Smooth muscle cell (in vitro differentiated cells): ENCODE results near the gene RNF168. TPM values are rescaled to one million over a fixed set of nuclear protein-coding genes. Genes with fewer than 3 reads are reported as not detected.

ENCODE experiments used
- DNase-seq: peaks from one replicate; lab custom pipeline; 2025; ENCODE audit not compliant: unreplicated experiment; lab: John Stamatoyannopoulos, UW
- H2AFZ ChIP-seq: fragments of 200-600 bp; sonication (generic); 2 replicates; pipeline ENCODE4 v1.6.0; 2016; ENCODE audit warnings: antibody characterized with exemption, low read depth, mild to moderate bottlenecking
- H3F3A ChIP-seq: fragments of 200-600 bp; sonication (generic); 2 replicates; pipeline ENCODE4 v1.6.0; 2017; ENCODE audit warnings: antibody characterized with exemption, low read depth
- H3K27ac ChIP-seq: fragments of 200-600 bp; sonication (generic); 2 replicates; pipeline ENCODE4 v1.5.1; 2016; ENCODE audit warnings: low read depth, mild to moderate bottlenecking
- H3K27me3 ChIP-seq: fragments of 200-600 bp; sonication (generic); 2 replicates; pipeline ENCODE4 v1.6.1; 2016; ENCODE audit warnings: low read depth, mild to moderate bottlenecking
- H3K36me3 ChIP-seq: fragments of 200-600 bp; sonication (generic); 2 replicates; pipeline ENCODE4 v1.5.1; 2016; ENCODE audit warnings: low read depth
- H3K4me1 ChIP-seq: fragments of 200-600 bp; sonication (generic); 2 replicates; pipeline ENCODE4 v1.5.1; 2016; ENCODE audit warnings: low read depth
- H3K4me2 ChIP-seq: fragments of 200-600 bp; sonication (generic); 2 replicates; pipeline ENCODE4 v1.6.0; 2016; ENCODE audit warnings: mild to moderate bottlenecking
- H3K4me3 ChIP-seq: fragments of 200-600 bp; sonication (generic); 2 replicates; pipeline ENCODE4 v1.5.1; 2016; ENCODE audit warnings: mild to moderate bottlenecking
- H3K79me2 ChIP-seq: fragments of 200-600 bp; sonication (generic); 2 replicates; pipeline ENCODE4 v1.6.0; 2016; ENCODE audit warnings: low read depth, mild to moderate bottlenecking
- H3K9ac ChIP-seq: fragments of 200-600 bp; sonication (generic); 2 replicates; pipeline ENCODE4 v1.6.0; 2016; ENCODE audit warnings: low read depth
- H3K9me3 ChIP-seq: fragments of 200-600 bp; sonication (generic); replicated peaks from 2 replicates; pipeline ENCODE4 v1.5.1; 2016; ENCODE audit warnings: low read depth
- H4K20me1 ChIP-seq: fragments of 200-600 bp; sonication (generic); 2 replicates; pipeline ENCODE4 v1.6.0; 2016; ENCODE audit warnings: low read depth
- CTCF ChIP-seq: fragments of 200-600 bp; sonication (generic); IDR thresholded peaks from 2 replicates; pipeline ENCODE4 v1.5.1; 2017; ENCODE audit warnings: borderline replicate concordance, mild to moderate bottlenecking, antibody characterized with exemption; ENCODE audit not compliant: insufficient read depth, poor library complexity, severe bottlenecking
- WGBS: methylation state at CpG from one replicate; pipeline ENCODE4 v1.1.7; 2016; ENCODE audit warnings: low lambda C conversion rate; 5-methylcytosine and 5-hydroxymethylcytosine counted together
- polyA plus RNA-seq: library from polyadenylated mRNA; unstranded; fragments of >200 nt; fragmentation: Nextera tagmentation; extraction: Ambion mirVana; gene quantifications from 2 replicates; pipeline ENCODE4 v1.2.1, GENCODE V29; 2016
- total RNA-seq: library from RNA; depleted of rRNA; stranded (reverse); fragments of >200 nt; gene quantifications from 2 replicates; pipeline ENCODE4 v1.2.3, GENCODE V29; 2014

The RNF168 gene
- total and polyA plus RNA-seq, 2 experiments from 2014 or later: 8.1 to 25.9 TPM

GRCh38 chr3:196547067-196547466 lies 43.5 kb upstream of the RNF168 start:
- H3K4me3 ChIP-seq: no peak overlapping the region
- no peaks in the 10 kb centered on the region for H3K79me2 ChIP-seq
- H4K20me1 ChIP-seq: no peaks in the 10 kb centered on the region
- no peaks in the 10 kb centered on the region for H3K36me3 ChIP-seq
- no peaks in the 10 kb centered on the region for H3K9me3 ChIP-seq
- TF ChIP-seq CTCF: no peak
- no peak overlapping the region for H3K4me2 ChIP-seq
- no peak overlapping the region for H3K27ac ChIP-seq
- no peak for DNase-seq
- 97% methylated on average over 2 of the region's 2 CpGs for WGBS
- H3K4me1 ChIP-seq: no peaks in the 10 kb centered on the region
- H3K9ac ChIP-seq: no peak overlapping the region
- no peak overlapping the region for H2AFZ ChIP-seq
- no peaks in the 10 kb centered on the region for H3F3A ChIP-seq
- no peaks in the 10 kb centered on the region for H3K27me3 ChIP-seq

- Histone ChIP-seq H3K4me1 (no peaks in the 10 kb centered on the region), H3K4me2 (no peak overlapping the region), H3K79me2 (no peaks in the 10 kb centered on the region), H3K27me3 (no peaks in the 10 kb centered on the region), H3K27ac (no peak overlapping the region), H2AFZ (no peak overlapping the region), H4K20me1 (no peaks in the 10 kb centered on the region), H3K9me3 (no peaks in the 10 kb centered on the region), H3K4me3 (no peak overlapping the region), H3K36me3 (no peaks in the 10 kb centered on the region), H3K9ac (no peak overlapping the region), H3F3A (no peaks in the 10 kb centered on the region)
- 94% methylated on average over 5 of the region's 5 CpGs for WGBS
- no peak for TF ChIP-seq CTCF
- DNase-seq: no peak
These were observed 43.0 kb upstream of the RNF168 start for GRCh38 chr3:196546537-196546936.

GRCh38 chr3:196544491-196544992 lies 41.0 kb upstream of the RNF168 start:
- Histone ChIP-seq H3K27me3 (no peaks in the 10 kb centered on the region), H2AFZ (no peak overlapping the region), H3K4me3 (no peak overlapping the region), H3K9ac (no peak overlapping the region), H3K27ac (no peak overlapping the region), H4K20me1 (no peaks in the 10 kb centered on the region), H3K4me2 (no peak overlapping the region), H3F3A (no peaks in the 10 kb centered on the region), H3K4me1 (no peaks in the 10 kb centered on the region), H3K79me2 (no peaks in the 10 kb centered on the region), H3K36me3 (no peaks in the 10 kb centered on the region), H3K9me3 (no peaks in the 10 kb centered on the region)
- TF ChIP-seq CTCF: no peak
- no peak for DNase-seq
- 99% methylated on average over 2 of the region's 2 CpGs for WGBS

- DNase-seq: no peak
- H3K4me1 ChIP-seq: no peaks in the 10 kb centered on the region
- no peak overlapping the region for H3K9ac ChIP-seq
- H3K27me3 ChIP-seq: no peaks in the 10 kb centered on the region
- H4K20me1 ChIP-seq: no peaks in the 10 kb centered on the region
- no peak for TF ChIP-seq CTCF
- H3K79me2 ChIP-seq: no peaks in the 10 kb centered on the region
- H3F3A ChIP-seq: no peaks in the 10 kb centered on the region
- WGBS: 88% methylated on average over 6 of the region's 6 CpGs
- no peak overlapping the region for H3K27ac ChIP-seq
- no peaks in the 10 kb centered on the region for H3K9me3 ChIP-seq
- no peak overlapping the region for H3K4me2 ChIP-seq
- no peak overlapping the region for H2AFZ ChIP-seq
- no peaks in the 10 kb centered on the region for H3K36me3 ChIP-seq
- no peak overlapping the region for H3K4me3 ChIP-seq
These were observed 38.3 kb upstream of the RNF168 start for GRCh38 chr3:196541684-196542445.
